Gastroesophageal sphincter (tissue), 4 donors: ENCODE measurements around the gene SLC25A53. TPM values are rescaled to one million over a fixed set of nuclear protein-coding genes. Genes with fewer than 3 reads are reported as not detected.

Source experiments
- ATAC-seq: fragments of 150-250 bp; one replicate; pipeline ENCODE4 v1.9.1; 2016; ENCODE audit warnings: mild to moderate bottlenecking, moderate library complexity
- H3K27ac ChIP-seq, 4 donors: fragments of 200-600 bp; sonication (generic) in 3 of 4; 1 replicate in 3 of 4; 2 replicates in 1 of 4; pipeline ENCODE4 v1.5.1; 2016 to 2019
- H3K27me3 ChIP-seq: fragments of 200-600 bp; sonication (generic); one replicate; pipeline ENCODE4 v1.5.1; 2019
- H3K36me3 ChIP-seq, 2 donors: fragments of 200-600 bp; sonication (generic); one replicate each; pipeline ENCODE4 v1.5.1; 2019; ENCODE audit warnings: control low read depth in 1 of 2
- H3K4me1 ChIP-seq, 3 donors: fragments of 200-600 bp; sonication (generic); 1 replicate in 2 of 3; 2 replicates in 1 of 3; pipeline ENCODE4 v1.5.1; 2016 to 2019; ENCODE audit warnings: control low read depth in 2 of 3
- H3K4me3 ChIP-seq, 2 donors: fragments of 200-600 bp; sonication (generic); one replicate each; pipeline ENCODE4 v1.5.1; 2019; ENCODE audit warnings: mild to moderate bottlenecking in 1 of 2, moderate library complexity in 1 of 2
- H3K9me3 ChIP-seq, 3 donors: fragments of 200-600 bp; sonication (generic); one replicate each; pipeline ENCODE4 v1.5.1; 2017 to 2019; ENCODE audit warnings: control low read depth in 2 of 3
- CTCF ChIP-seq, 4 experiments: fragments of 200-600 bp in 2 of 4; fragments of 450-650 bp in 2 of 4; sonication (generic) in 1 of 4; IDR thresholded peaks; one replicate each; pipeline ENCODE4 v1.5.1; 2017 to 2019; ENCODE audit warnings: antibody characterized with exemption in 4 of 4, mild to moderate bottlenecking in 2 of 4, moderate library complexity in 2 of 4
- EP300 ChIP-seq: sonication (generic); formaldehyde crosslinking; IDR thresholded peaks from one replicate; pipeline ENCODE4 v1.6.1; 2017; ENCODE audit warnings: antibody characterized with exemption, mild to moderate bottlenecking
- POLR2A ChIP-seq, 2 donors: fragments of 450-650 bp; IDR thresholded peaks; one replicate each; pipeline ENCODE4 v1.6.1; 2017; ENCODE audit warnings: antibody characterized with exemption in 2 of 2, mild to moderate bottlenecking in 2 of 2, moderate library complexity in 1 of 2
- POLR2AphosphoS5 ChIP-seq: sonication (generic); formaldehyde crosslinking; IDR thresholded peaks from one replicate; pipeline ENCODE4 v1.6.1; 2017; ENCODE audit warnings: antibody characterized with exemption
- WGBS, 2 donors: methylation state at CpG; one replicate each; pipeline ENCODE4 v1.1.5; 2018; ENCODE audit warnings: low coverage in 1 of 2; 5-methylcytosine and 5-hydroxymethylcytosine counted together
- total RNA-seq, 4 donors: library from RNA; depleted of rRNA; stranded (reverse); fragments of >200 nt; gene quantifications; one replicate each; pipeline ENCODE4 v1.1.0, GENCODE V29; 2016

Gene SLC25A53
- total RNA-seq, 4 donors from 2014 or later: 21.9 to 53.4 (median 30.3) TPM

GRCh38 chrX:104135677-104136076 is 21.1 kb downstream of the SLC25A53 start:
- H3K27ac ChIP-seq: peak overlapping the region in 3 of 4 donors; percentile 10 to 75 (median 12)
- no peaks in the 10 kb centered on the region for H3K27me3 ChIP-seq
- 100% methylated on average over 1 of the region's 1 CpG; no CpG with 5 or more reads in 1 of the 2 donors for whole genome bisulfite sequencing, 2 donors
- no peaks in the 10 kb centered on the region for H3K9me3 ChIP-seq
- ATAC-seq: no peak
- H3K36me3 ChIP-seq: peaks cover 0 to 3% of the 10 kb centered on the region in 2 donors
- H3K4me1 ChIP-seq: peaks cover 0 to 15% (median 5%) of the 10 kb centered on the region in 3 donors
- no peak overlapping the region for H3K4me3 ChIP-seq
- TF ChIP-seq POLR2A (IDR thresholded peaks at IDR 0.05) (no peak), POLR2AphosphoS5 (no peak), EP300 (no peak), CTCF (IDR thresholded peaks at IDR 0.05) (no peak)

GRCh38 chrX:104134583-104135261 is 22.1 kb downstream of the SLC25A53 start:
- WGBS, 2 donors: 59 to 60% methylated on average over 1 to 4 of the region's 5 CpGs
- Histone ChIP-seq H3K4me3 (no peak overlapping the region), H3K9me3 (no peaks in the 10 kb centered on the region), H3K4me1 (peaks cover 0 to 15% (median 5%) of the 10 kb centered on the region in 3 donors), H3K27ac (peak overlapping the region in 2 of 4 donors; percentile 12 to 75), H3K36me3 (peaks cover 0 to 13% of the 10 kb centered on the region in 2 donors), H3K27me3 (no peaks in the 10 kb centered on the region)
- TF ChIP-seq POLR2AphosphoS5 (no peak), CTCF (IDR thresholded peaks at IDR 0.05) (no peak), POLR2A (IDR thresholded peaks at IDR 0.05) (no peak), EP300 (no peak)
- no peak for ATAC-seq

GRCh38 chrX:104130808-104131207 is 26.0 kb downstream of the SLC25A53 start:
- no peaks in the 10 kb centered on the region for H3K27me3 ChIP-seq
- no peaks in the 10 kb centered on the region for H3K9me3 ChIP-seq
- peaks cover 0 to 12% (median 5%) of the 10 kb centered on the region in 3 donors for H3K4me1 ChIP-seq
- no peak for TF ChIP-seq CTCF (IDR thresholded peaks at IDR 0.05)
- no peak for TF ChIP-seq POLR2AphosphoS5
- no peak for TF ChIP-seq POLR2A (IDR thresholded peaks at IDR 0.05)
- TF ChIP-seq EP300: no peak
- no peak overlapping the region for H3K4me3 ChIP-seq
- peaks cover 0 to 23% of the 10 kb centered on the region in 2 donors for H3K36me3 ChIP-seq
- no peak for ATAC-seq
- WGBS, 2 donors: 74% methylated on average over 3 of the region's 6 CpGs; no CpG with 5 or more reads in 1 of the 2 donors
- H3K27ac ChIP-seq: no peak overlapping the region

- H3K27me3 ChIP-seq: no peaks in the 10 kb centered on the region
- no peak overlapping the region for H3K27ac ChIP-seq
- TF ChIP-seq POLR2A (IDR thresholded peaks at IDR 0.05) (no peak), EP300 (no peak), CTCF (IDR thresholded peaks at IDR 0.05) (no peak), POLR2AphosphoS5 (no peak)
- no peaks in the 10 kb centered on the region for H3K4me1 ChIP-seq
- no peaks in the 10 kb centered on the region for H3K9me3 ChIP-seq
- H3K4me3 ChIP-seq: no peak overlapping the region
- no peak for ATAC-seq
- whole genome bisulfite sequencing, 2 donors: 14 to 56% methylated on average over 1 to 2 of the region's 2 CpGs
- peaks cover 0 to 23% of the 10 kb centered on the region in 2 donors for H3K36me3 ChIP-seq
These were observed 30.0 kb downstream of the SLC25A53 start for GRCh38 chrX:104126856-104127255.

GRCh38 chrX:104122829-104123228 is 34.0 kb downstream of the SLC25A53 start:
- Histone ChIP-seq H3K27me3 (no peaks in the 10 kb centered on the region), H3K4me1 (no peaks in the 10 kb centered on the region), H3K4me3 (no peak overlapping the region), H3K9me3 (no peaks in the 10 kb centered on the region), H3K36me3 (peaks cover 0 to 4% of the 10 kb centered on the region in 2 donors), H3K27ac (no peak overlapping the region)
- 60% methylated on average over 5 of the region's 5 CpGs; no CpG with 5 or more reads in 1 of the 2 donors for whole genome bisulfite sequencing, 2 donors
- no peak for ATAC-seq
- no peak for TF ChIP-seq POLR2AphosphoS5
- TF ChIP-seq CTCF (IDR thresholded peaks at IDR 0.05): no peak
- TF ChIP-seq EP300: no peak
- no peak for TF ChIP-seq POLR2A (IDR thresholded peaks at IDR 0.05)
